K562 (cell line): ENCODE results near the gene CSE1L. TPM values are rescaled to one million over a fixed set of nuclear protein-coding genes. Genes with fewer than 3 reads are reported as not detected.

ENCODE experiments used
- ARID2 ChIP-seq: fragments of 450-650 bp; IDR thresholded peaks from 2 replicates; pipeline ENCODE4 v1.6.1; 2017; ENCODE audit warnings: antibody characterized with exemption, mild to moderate bottlenecking
- COPS2 ChIP-seq: fragments of 450-650 bp; conservative IDR thresholded peaks from 2 replicates; pipeline ENCODE4 v1.6.1; 2016; ENCODE audit warnings: mild to moderate bottlenecking, moderate library complexity
- ELF4 ChIP-seq: fragments of 450-650 bp; formaldehyde crosslinking; IDR thresholded peaks from 2 replicates; pipeline ENCODE4 v1.4.0; 2022; ENCODE audit warnings: missing genetic modification characterization
- ETS1 ChIP-seq: conservative IDR thresholded peaks from 2 replicates; pipeline ENCODE4 v1.6.1; 2011; ENCODE audit warnings: low read depth, mild to moderate bottlenecking, low read length; ENCODE audit not compliant: control insufficient read depth
- IFI16 ChIP-seq: fragments of 250-450 bp; sonication (Bioruptor Pico); IDR thresholded peaks from 2 replicates; pipeline ENCODE4 v2.1.2; 2022; ENCODE audit warnings: mild to moderate bottlenecking, inconsistent platforms
- PKNOX1 ChIP-seq: fragments of 450-650 bp; IDR thresholded peaks from 2 replicates; pipeline ENCODE4 v1.6.1; 2016
- POLR2G ChIP-seq: fragments of 200-400 bp; formaldehyde crosslinking; IDR thresholded peaks from 2 replicates; pipeline ENCODE4 v1.6.1; 2017; ENCODE audit warnings: low read depth, mild to moderate bottlenecking, antibody characterized with exemption, low read length, moderate library complexity
- RBM39 ChIP-seq: fragments of 200-400 bp; formaldehyde crosslinking; optimal IDR thresholded peaks from 2 replicates; pipeline ENCODE3; 2018; ENCODE audit warnings: low read depth, low read length
- TEAD4 ChIP-seq, 2 experiments: sonication (generic) in 1 of 2; formaldehyde crosslinking in 1 of 2; IDR thresholded peaks; 2 replicates each; pipeline versions ENCODE4 v1.6.1 to v1.8.0; 2012 to 2022; ENCODE audit warnings: borderline replicate concordance in 1 of 2, inconsistent platforms in 1 of 2, low read length in 1 of 2, mild to moderate bottlenecking in 1 of 2, missing genetic modification reagents in 1 of 2
- ZBTB1 ChIP-seq: sonication (generic); formaldehyde crosslinking; IDR thresholded peaks from 2 replicates; pipeline ENCODE4 v1.8.1; 2023; ENCODE audit warnings: missing genetic modification reagents, low read depth, mild to moderate bottlenecking, borderline replicate concordance
- ZFP30 ChIP-seq: fragments of 250-450 bp; sonication (Bioruptor Pico); IDR thresholded peaks from 2 replicates; pipeline ENCODE4 v1.8.0; 2022; ENCODE audit warnings: moderate library complexity, mild to moderate bottlenecking, inconsistent platforms, borderline replicate concordance
- ZKSCAN8 ChIP-seq: fragments of 200-800 bp; sonication (Bioruptor generic); IDR thresholded peaks from 2 replicates; pipeline ENCODE4 v1.6.1; 2016; ENCODE audit warnings: missing genetic modification characterization, missing compliant biosample characterization
- ZNF318 ChIP-seq, 2 experiments: fragments of 450-650 bp; IDR thresholded peaks; 2 replicates each; pipeline ENCODE4 v1.6.1; 2016; ENCODE audit warnings: mild to moderate bottlenecking in 2 of 2, borderline replicate concordance in 1 of 2, low read depth in 1 of 2, moderate library complexity in 1 of 2
- ZNF561 ChIP-seq: fragments of 450-650 bp; formaldehyde crosslinking; conservative IDR thresholded peaks from 2 replicates; pipeline ENCODE4 v1.4.0; 2020; ENCODE audit warnings: mild to moderate bottlenecking, moderate library complexity
- ZNF589 ChIP-seq: fragments of 200-800 bp; sonication (Bioruptor generic); IDR thresholded peaks from 2 replicates; pipeline ENCODE4 v1.6.1; 2016; ENCODE audit warnings: low read depth, missing genetic modification characterization, missing compliant biosample characterization
- polyA plus RNA-seq, 8 experiments: library from polyadenylated mRNA; depleted of rRNA in 4 of 8; stranded (reverse) in 5 of 8; unstranded in 3 of 8; fragments of >200 nt; fragmentation: Nextera tagmentation in 2 of 8; fragmentation: Illumina TruSeq in 1 of 8; extraction: Ambion mirVana in 2 of 8; extraction: Trizol in 1 of 8; gene quantifications; 2 replicates each; pipeline versions ENCODE4 v1.2.1 to v1.2.3, GENCODE V29; 2011 to 2014; ENCODE audit warnings: inconsistent platforms in 1 of 8, missing spikeins in 1 of 8
- total RNA-seq, 7 experiments: library from RNA; depleted of rRNA in 6 of 7; stranded (reverse); fragments of >200 nt in 6 of 7; fragmentation: Illumina TruSeq in 2 of 7; extraction: Trizol in 2 of 7; gene quantifications; 2 replicates each; pipeline versions ENCODE4 v1.2.1 to v1.2.3, GENCODE V29; 2011 to 2021; ENCODE audit warnings: low replicate concordance in 1 of 7
- TF ChIP-seq, protein P1 (sequence below): fragments of 450-650 bp; formaldehyde crosslinking; IDR thresholded peaks from 2 replicates; pipeline ENCODE4 v1.4.0; 2022; ENCODE audit warnings: missing genetic modification characterization

Gene CSE1L
- total and polyA plus RNA-seq, 9 of the 15 experiments (the other 6 are each of a cell fraction or from before 2014, with no cell fraction given) = 138 to 280 (median 209) TPM

DNA sequence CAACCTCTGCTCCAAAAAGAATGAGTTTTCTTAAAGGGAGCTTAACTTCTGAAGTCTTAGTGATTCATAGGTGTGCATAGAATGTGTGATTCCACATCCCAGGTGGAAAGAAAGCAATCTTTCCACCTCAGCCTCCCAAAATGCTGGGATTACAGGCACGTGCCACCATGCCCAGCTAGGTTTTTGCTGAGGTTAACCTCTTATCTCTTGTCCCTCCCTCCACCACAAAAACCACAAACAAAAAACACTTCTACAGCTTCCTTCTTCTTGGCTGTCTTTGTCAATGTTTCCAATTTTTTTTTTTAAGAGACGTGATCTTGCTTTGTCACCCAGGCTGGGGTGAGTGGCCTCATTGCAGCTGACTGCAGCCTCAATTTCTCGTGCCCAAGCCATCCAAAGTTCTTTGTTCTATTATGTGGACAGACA is 8.1 kb upstream of the CSE1L start (continued):
- no peak for TF ChIP-seq ZNF561 (CRISPR knock-in tag)
- no peak for TF ChIP-seq ZFP30
- TF ChIP-seq TEAD4 (IDR thresholded peaks at IDR 0.05; ENCODE audit: low read length) = peak; percentile 84
- TF ChIP-seq TEAD4 (CRISPR knock-in tag; IDR thresholded peaks at IDR 0.05; ENCODE audit: borderline replicate concordance) = no peak
- no peak for TF ChIP-seq POLR2G
- no peak for TF ChIP-seq IFI16
- TF ChIP-seq ETS1 = no peak
- TF ChIP-seq ZNF589 (CRISPR knock-in tag) = 0 out of 2 replicates have a peak, but pooled peaks have one; percentile 56
- TF ChIP-seq ELF4 (CRISPR knock-in tag) = peak; percentile 72; the same call in 1 of the 2 replicates
- no peak for TF ChIP-seq ZKSCAN8 (CRISPR knock-in tag)
- TF ChIP-seq COPS2 = no peak
- TF ChIP-seq ZNF318 (IDR thresholded peaks at IDR 0.05; ENCODE audit: borderline replicate concordance in 1 of 2, low read depth in 1 of 2) = peak in 1 of 2 experiments; percentile 88; a peak in 2 of 4 replicates
- TF ChIP-seq, protein P1, sequence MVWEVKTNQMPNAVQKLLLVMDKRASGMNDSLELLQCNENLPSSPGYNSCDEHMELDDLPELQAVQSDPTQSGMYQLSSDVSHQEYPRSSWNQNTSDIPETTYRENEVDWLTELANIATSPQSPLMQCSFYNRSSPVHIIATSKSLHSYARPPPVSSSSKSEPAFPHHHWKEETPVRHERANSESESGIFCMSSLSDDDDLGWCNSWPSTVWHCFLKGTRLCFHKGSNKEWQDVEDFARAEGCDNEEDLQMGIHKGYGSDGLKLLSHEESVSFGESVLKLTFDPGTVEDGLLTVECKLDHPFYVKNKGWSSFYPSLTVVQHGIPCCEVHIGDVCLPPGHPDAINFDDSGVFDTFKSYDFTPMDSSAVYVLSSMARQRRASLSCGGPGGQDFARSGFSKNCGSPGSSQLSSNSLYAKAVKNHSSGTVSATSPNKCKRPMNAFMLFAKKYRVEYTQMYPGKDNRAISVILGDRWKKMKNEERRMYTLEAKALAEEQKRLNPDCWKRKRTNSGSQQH (CRISPR knock-in tag) = no peak
- TF ChIP-seq ZBTB1 (CRISPR knock-in tag) = peak; percentile 98
- 0 out of 2 replicates have a peak, but pooled peaks have one; percentile 17 for TF ChIP-seq PKNOX1
- no peak for TF ChIP-seq RBM39
- TF ChIP-seq ARID2 = no peak
